Loucy (cell line): ENCODE measurements around the gene ZNF282.

ENCODE experiments used
- H2AFZ ChIP-seq: fragments of 200-600 bp; sonication (generic); 2 replicates; pipeline ENCODE4 v1.6.0; 2016; ENCODE audit warnings: antibody characterized with exemption, mild to moderate bottlenecking, low read length, moderate library complexity
- H3F3A ChIP-seq: fragments of 200-600 bp; 2 replicates; pipeline ENCODE4 v1.6.0; 2016; ENCODE audit warnings: antibody characterized with exemption, low read depth, mild to moderate bottlenecking
- H3K27me3 ChIP-seq: fragments of 200-600 bp; sonication (generic); 2 replicates; pipeline ENCODE4 v1.6.1; 2014; ENCODE audit warnings: low read length, mild to moderate bottlenecking; ENCODE audit not compliant: insufficient read depth, poor library complexity, severe bottlenecking
- H3K36me3 ChIP-seq: fragments of 200-600 bp; sonication (generic); 2 replicates; pipeline ENCODE4 v1.6.1; 2016; ENCODE audit warnings: low read length; ENCODE audit not compliant: insufficient read depth
- H3K4me1 ChIP-seq: fragments of 200-600 bp; sonication (generic); 2 replicates; pipeline ENCODE4 v1.5.1; 2014; ENCODE audit warnings: low read length, mild to moderate bottlenecking; ENCODE audit not compliant: insufficient read depth, poor library complexity, severe bottlenecking
- H3K4me2 ChIP-seq: fragments of 200-600 bp; sonication (generic); 2 replicates; pipeline ENCODE4 v1.6.0; 2014; ENCODE audit warnings: antibody characterized with exemption, low read length, low read depth, mild to moderate bottlenecking; ENCODE audit not compliant: poor library complexity, severe bottlenecking
- H3K4me3 ChIP-seq: fragments of 200-600 bp; sonication (generic); 2 replicates; pipeline ENCODE4 v1.5.1; 2014; ENCODE audit warnings: low read length, mild to moderate bottlenecking, mixed read lengths; ENCODE audit not compliant: poor library complexity, severe bottlenecking
- H3K79me2 ChIP-seq: fragments of 200-600 bp; sonication (generic); 2 replicates; pipeline ENCODE4 v1.6.1; 2014; ENCODE audit warnings: low read length; ENCODE audit not compliant: insufficient read depth
- H3K9ac ChIP-seq: fragments of 200-600 bp; sonication (generic); 2 replicates; pipeline ENCODE4 v1.6.0; 2014; ENCODE audit warnings: mild to moderate bottlenecking, low read depth, low read length, moderate library complexity; ENCODE audit not compliant: poor library complexity, severe bottlenecking
- H3K9me2 ChIP-seq: fragments of 200-600 bp; sonication (generic); replicated peaks from 2 replicates; pipeline ENCODE4 v1.6.1; 2016; ENCODE audit warnings: low read depth, low read length, mixed read lengths
- H3K9me3 ChIP-seq: fragments of 200-600 bp; sonication (generic); 2 replicates; pipeline ENCODE4 v1.6.1; 2014; ENCODE audit warnings: mild to moderate bottlenecking, antibody characterized with exemption, low read length, low read depth; ENCODE audit not compliant: insufficient read depth
- H4K20me1 ChIP-seq: fragments of 200-600 bp; sonication (generic); 2 replicates; pipeline ENCODE4 v1.6.0; 2014; ENCODE audit warnings: antibody characterized with exemption, low read length, mild to moderate bottlenecking; ENCODE audit not compliant: insufficient read depth, poor library complexity, severe bottlenecking
- EZH2phosphoT487 ChIP-seq: fragments of 200-600 bp; IDR thresholded peaks from 2 replicates; pipeline ENCODE4 v1.6.1; 2018; ENCODE audit warnings: antibody characterized with exemption, mild to moderate bottlenecking, moderate library complexity, borderline replicate concordance
- TF ChIP-seq, protein P1 (sequence below): fragments of 200-600 bp; sonication (generic); conservative IDR thresholded peaks from 2 replicates; pipeline ENCODE4 v1.5.1; 2014; ENCODE audit warnings: mild to moderate bottlenecking, antibody characterized with exemption, low read length

The ZNF282 gene

DNA sequence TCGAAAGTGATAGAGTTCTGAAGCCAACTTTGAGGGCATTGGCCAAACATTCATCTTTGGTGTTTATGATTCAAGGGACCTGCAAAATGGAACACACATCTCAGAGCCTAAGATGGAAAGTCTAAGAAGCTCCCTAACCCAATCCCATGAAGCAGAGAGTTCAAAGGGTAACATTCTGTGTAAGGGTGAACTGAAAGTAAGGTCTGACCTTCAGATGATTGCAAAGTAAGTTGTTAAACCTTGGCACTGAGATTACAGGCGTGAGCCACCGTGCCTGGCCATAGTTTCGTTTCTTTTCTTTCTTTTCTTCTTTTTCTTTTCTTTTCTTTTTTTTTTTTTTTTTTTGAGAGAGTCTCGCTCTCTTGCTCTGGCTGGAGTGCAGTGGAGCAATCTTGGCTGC, 46.4 kb downstream of the ZNF282 start:
- H3K79me2 ChIP-seq: peaks cover 49% of the 10 kb centered on the region

DNA sequence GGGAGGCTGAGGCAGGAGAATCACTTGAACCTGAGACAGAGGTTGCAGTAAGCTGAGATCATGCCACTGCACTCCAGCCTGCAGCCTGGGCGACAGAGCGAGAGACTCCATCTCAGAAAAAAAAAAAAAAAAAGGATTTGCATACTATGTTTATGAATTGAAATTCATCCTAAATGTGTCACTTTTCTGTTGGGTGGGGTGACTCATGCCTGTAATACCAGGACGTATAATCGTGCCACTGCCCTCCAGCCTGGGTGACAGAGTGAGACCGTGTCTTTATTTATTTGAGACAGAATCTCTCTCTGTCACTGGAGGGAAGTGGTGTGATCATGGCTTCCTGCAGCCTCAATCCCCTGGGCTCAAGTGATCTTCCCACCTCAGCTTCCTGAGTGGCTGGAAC, 49.9 kb downstream of the ZNF282 start:
- peaks cover 26% of the 10 kb centered on the region for H3K4me1 ChIP-seq
- no peaks in the 10 kb centered on the region for H3F3A ChIP-seq
- no peak overlapping the region for H3K9ac ChIP-seq
- peak overlapping the region; percentile 40 for H3K4me2 ChIP-seq
- 0 out of 2 replicates have a peak, but pooled peaks cover under 1% of the 10 kb centered on the region for H3K36me3 ChIP-seq
- H3K9me2 ChIP-seq: no peaks in the 10 kb centered on the region
- no peak overlapping the region for H3K4me3 ChIP-seq
- peaks cover 54% of the 10 kb centered on the region for H3K79me2 ChIP-seq
- TF ChIP-seq, protein P1, sequence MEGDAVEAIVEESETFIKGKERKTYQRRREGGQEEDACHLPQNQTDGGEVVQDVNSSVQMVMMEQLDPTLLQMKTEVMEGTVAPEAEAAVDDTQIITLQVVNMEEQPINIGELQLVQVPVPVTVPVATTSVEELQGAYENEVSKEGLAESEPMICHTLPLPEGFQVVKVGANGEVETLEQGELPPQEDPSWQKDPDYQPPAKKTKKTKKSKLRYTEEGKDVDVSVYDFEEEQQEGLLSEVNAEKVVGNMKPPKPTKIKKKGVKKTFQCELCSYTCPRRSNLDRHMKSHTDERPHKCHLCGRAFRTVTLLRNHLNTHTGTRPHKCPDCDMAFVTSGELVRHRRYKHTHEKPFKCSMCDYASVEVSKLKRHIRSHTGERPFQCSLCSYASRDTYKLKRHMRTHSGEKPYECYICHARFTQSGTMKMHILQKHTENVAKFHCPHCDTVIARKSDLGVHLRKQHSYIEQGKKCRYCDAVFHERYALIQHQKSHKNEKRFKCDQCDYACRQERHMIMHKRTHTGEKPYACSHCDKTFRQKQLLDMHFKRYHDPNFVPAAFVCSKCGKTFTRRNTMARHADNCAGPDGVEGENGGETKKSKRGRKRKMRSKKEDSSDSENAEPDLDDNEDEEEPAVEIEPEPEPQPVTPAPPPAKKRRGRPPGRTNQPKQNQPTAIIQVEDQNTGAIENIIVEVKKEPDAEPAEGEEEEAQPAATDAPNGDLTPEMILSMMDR: no peak
- no peak for TF ChIP-seq EZH2phosphoT487
- peaks cover 1% of the 10 kb centered on the region for H4K20me1 ChIP-seq
- no peak overlapping the region for H2AFZ ChIP-seq
- 0 out of 2 replicates have a peak, but pooled peaks cover 4% of the 10 kb centered on the region for H3K9me3 ChIP-seq
- H3K27me3 ChIP-seq: no peaks in the 10 kb centered on the region

More for the DNA sequence above, 46.4 kb downstream of the ZNF282 start:
- H4K20me1 ChIP-seq: peaks cover 8% of the 10 kb centered on the region
- H2AFZ ChIP-seq: no peak overlapping the region
- TF ChIP-seq EZH2phosphoT487: no peak
- TF ChIP-seq, protein P1: no peak
- no peaks in the 10 kb centered on the region for H3K27me3 ChIP-seq
- H3K4me2 ChIP-seq: peak overlapping the region; percentile 80
- H3K9me2 ChIP-seq: no peaks in the 10 kb centered on the region
- 0 out of 2 replicates have a peak, but pooled peaks cover 4% of the 10 kb centered on the region for H3K9me3 ChIP-seq
- no peaks in the 10 kb centered on the region for H3K36me3 ChIP-seq
- H3F3A ChIP-seq: no peaks in the 10 kb centered on the region
- no peak overlapping the region for H3K9ac ChIP-seq
- peaks cover 29% of the 10 kb centered on the region for H3K4me1 ChIP-seq
- H3K4me3 ChIP-seq: peak overlapping the region; percentile 41

DNA sequence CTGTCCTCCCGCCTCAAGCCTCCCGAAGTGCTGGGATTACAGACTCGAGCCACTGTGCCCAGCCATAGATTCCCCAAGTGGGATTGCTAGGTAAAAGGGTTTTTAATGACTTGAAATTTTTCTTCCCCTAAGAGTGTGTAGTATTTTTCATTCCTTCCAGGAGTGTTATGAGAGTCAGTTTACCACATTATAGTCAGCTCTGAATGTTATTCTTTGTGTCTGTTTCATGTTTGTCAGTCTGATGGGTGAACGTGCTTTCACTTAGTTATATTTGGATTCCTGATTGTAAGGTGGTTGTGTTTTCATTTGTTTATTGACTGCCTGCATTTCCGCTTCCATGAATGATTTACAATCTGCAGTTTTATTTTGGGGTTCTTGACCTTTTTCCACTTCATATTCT, 50.4 kb downstream of the ZNF282 start:
- no peak overlapping the region for H3K9ac ChIP-seq
- peaks cover 49% of the 10 kb centered on the region for H3K79me2 ChIP-seq
- 0 out of 2 replicates have a peak, but pooled peaks cover 4% of the 10 kb centered on the region for H3K9me3 ChIP-seq
- H3K4me1 ChIP-seq: peaks cover 21% of the 10 kb centered on the region
- peaks cover 6% of the 10 kb centered on the region for H3K36me3 ChIP-seq
- no peaks in the 10 kb centered on the region for H3K27me3 ChIP-seq
- no peaks in the 10 kb centered on the region for H3F3A ChIP-seq
- no peaks in the 10 kb centered on the region for H4K20me1 ChIP-seq
- H3K9me2 ChIP-seq: no peaks in the 10 kb centered on the region
- no peak overlapping the region for H3K4me3 ChIP-seq
- no peak overlapping the region for H2AFZ ChIP-seq
- peak overlapping the region; percentile 40 for H3K4me2 ChIP-seq
- TF ChIP-seq, protein P1: no peak
- no peak for TF ChIP-seq EZH2phosphoT487
